Measurements from ENCODE around the gene PLCH1.

GRCh38 chr3:155327430-155327829, 417.4 kb downstream of the PLCH1 start:
- TF ChIP-seq, protein P1, sequence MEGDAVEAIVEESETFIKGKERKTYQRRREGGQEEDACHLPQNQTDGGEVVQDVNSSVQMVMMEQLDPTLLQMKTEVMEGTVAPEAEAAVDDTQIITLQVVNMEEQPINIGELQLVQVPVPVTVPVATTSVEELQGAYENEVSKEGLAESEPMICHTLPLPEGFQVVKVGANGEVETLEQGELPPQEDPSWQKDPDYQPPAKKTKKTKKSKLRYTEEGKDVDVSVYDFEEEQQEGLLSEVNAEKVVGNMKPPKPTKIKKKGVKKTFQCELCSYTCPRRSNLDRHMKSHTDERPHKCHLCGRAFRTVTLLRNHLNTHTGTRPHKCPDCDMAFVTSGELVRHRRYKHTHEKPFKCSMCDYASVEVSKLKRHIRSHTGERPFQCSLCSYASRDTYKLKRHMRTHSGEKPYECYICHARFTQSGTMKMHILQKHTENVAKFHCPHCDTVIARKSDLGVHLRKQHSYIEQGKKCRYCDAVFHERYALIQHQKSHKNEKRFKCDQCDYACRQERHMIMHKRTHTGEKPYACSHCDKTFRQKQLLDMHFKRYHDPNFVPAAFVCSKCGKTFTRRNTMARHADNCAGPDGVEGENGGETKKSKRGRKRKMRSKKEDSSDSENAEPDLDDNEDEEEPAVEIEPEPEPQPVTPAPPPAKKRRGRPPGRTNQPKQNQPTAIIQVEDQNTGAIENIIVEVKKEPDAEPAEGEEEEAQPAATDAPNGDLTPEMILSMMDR (IDR thresholded peaks at IDR 0.05; ENCODE audit: poor library complexity) = no peak
- no peak for TF ChIP-seq EZH2phosphoT487 (IDR thresholded peaks at IDR 0.05; ENCODE audit: low read depth, severe bottlenecking, unreplicated experiment)
- TF ChIP-seq EZH2 (IDR thresholded peaks at IDR 0.05; ENCODE audit: borderline replicate concordance) = no peak

Measured in hepatocyte (in vitro differentiated cells).